ENCODE data around the gene ADAMTSL3. TPM values are rescaled to one million over a fixed set of nuclear protein-coding genes. Genes with fewer than 3 reads are reported as not detected.

ADAMTSL3 gene
- total RNA-seq, 1 experiment from 2014 or later, result 0.05 TPM

- Histone ChIP-seq H3K9ac (ENCODE audit: low read length) (no peak overlapping the region), H3K9me3 (ENCODE audit: control insufficient read depth in 1 of 2, insufficient read depth in 1 of 2, low read depth in 1 of 2, low read length in 2 of 2) (no peaks in the 10 kb centered on the region), H3K4me1 (ENCODE audit: control insufficient read depth in 1 of 2, insufficient read depth in 2 of 2, low read length in 2 of 2) (no peaks in the 10 kb centered on the region), H3K27ac (ENCODE audit: low read depth, low read length) (no peak overlapping the region), H2AFZ (ENCODE audit: low read depth, low read length, poor library complexity, severe bottlenecking) (no peak overlapping the region), H4K20me1 (ENCODE audit: insufficient read depth) (no peaks in the 10 kb centered on the region), H3K36me3 (ENCODE audit: control insufficient read depth in 1 of 2, insufficient read depth in 2 of 2, low read length in 2 of 2) (no peaks in the 10 kb centered on the region), H3K79me2 (ENCODE audit: insufficient read depth, low read length) (no peaks in the 10 kb centered on the region), H3K4me3 (replicated peaks in 1 of 2; ENCODE audit: low read depth in 1 of 2, low read length in 2 of 2) (no peak overlapping the region), H3K4me2 (ENCODE audit: low read length) (no peak overlapping the region), H3K27me3 (ENCODE audit: insufficient read depth, low read length) (peaks cover 15% of the 10 kb centered on the region), H3K9me2 (ENCODE audit: insufficient read depth) (no peaks in the 10 kb centered on the region)
- CTCF ChIA-PET, result no interaction called here
- RAD21 ChIA-PET (ENCODE audit: low non-redundant PET in 1 of 2, low total read pairs in 2 of 2, uncharacterized antibody in 2 of 2, unreplicated experiment in 2 of 2), result no interaction called here
- no peak for TF ChIP-seq POLR2A (IDR thresholded peaks at IDR 0.05; ENCODE audit: borderline replicate concordance, extremely low read depth, insufficient read depth, insufficient read length)
- no peak for TF ChIP-seq SP1 (IDR thresholded peaks at IDR 0.05; ENCODE audit: low read depth)
- TF ChIP-seq EGR1 (IDR thresholded peaks at IDR 0.05; ENCODE audit: low read depth), result no peak
- no peak for TF ChIP-seq EZH2 (IDR thresholded peaks at IDR 0.05)
- TF ChIP-seq SIN3A (IDR thresholded peaks at IDR 0.05; ENCODE audit: low read depth), result no peak
- no peak for TF ChIP-seq ZNF274 (IDR thresholded peaks at IDR 0.05; ENCODE audit: low read depth, low read length)
- no peak for TF ChIP-seq REST (IDR thresholded peaks at IDR 0.05; ENCODE audit: low read depth)
- no peak for TF ChIP-seq TCF7L2 (IDR thresholded peaks at IDR 0.05; ENCODE audit: borderline replicate concordance, extremely low read depth, insufficient read depth, insufficient read length)
- TF ChIP-seq ZBTB33 (IDR thresholded peaks at IDR 0.05; ENCODE audit: extremely low read depth, insufficient replicate concordance, low read length), result no peak
- TF ChIP-seq JUND (IDR thresholded peaks at IDR 0.05), result no peak
- TF ChIP-seq FOSL1 (IDR thresholded peaks at IDR 0.05; ENCODE audit: low read depth), result no peak
- intact Hi-C loops (cut with micrococcal nuclease), result no loop called here
- no peak for DNase-seq (ENCODE audit: low read depth, low spot score)
- ATAC-seq, result no peak
- POLR2A ChIA-PET, result no interaction called here
- BruUV-seq (replicated peaks), result no TSS peak
Observed at GRCh38 chr15:83991163-83991562, 337.2 kb downstream of the ADAMTSL3 start.

Data from HCT116 (cell line).